ENCODE results near the gene GPR3. TPM values are rescaled to one million over a fixed set of nuclear protein-coding genes. Genes with fewer than 3 reads are reported as not detected.
A peak's percentile ranks its signal among the peaks of the same experiment; 100 is the strongest.

Gene GPR3
- total RNA-seq, 1 experiment from 2014 or later = 0.98 TPM

- no peaks in the 10 kb centered on the region for H3K36me3 ChIP-seq (ENCODE audit: low read depth)
- H4K20me1 ChIP-seq (ENCODE audit: insufficient read depth) = no peaks in the 10 kb centered on the region
- H3K9me2 ChIP-seq (ENCODE audit: insufficient read depth) = no peaks in the 10 kb centered on the region
- no peak overlapping the region for H3K27ac ChIP-seq
- peak in 1 of 2 experiments; percentile 19 for DNase-seq
- H3K27me3 ChIP-seq (ENCODE audit: insufficient read depth, low read depth) = no peaks in the 10 kb centered on the region
- TF ChIP-seq EZH2 (IDR thresholded peaks at IDR 0.05; ENCODE audit: low read depth) (no peak), CTCF (conservative IDR thresholded peaks at IDR 0.05) (no peak)
- H3F3A ChIP-seq (ENCODE audit: insufficient read depth, low read depth) = peaks cover 11% of the 10 kb centered on the region; the same call in 1 of the 2 replicates
- H2AFZ ChIP-seq = no peak overlapping the region
- ChIA-PET CTCF (no interaction called here), POLR2A (ENCODE audit: unreplicated experiment) (interaction anchor here (0.8 kb wide), 1 partner anchor 18 kb away, joined by 24 read pairs; no protein-coding TSS in a partner anchor)
- no peaks in the 10 kb centered on the region for H3K79me2 ChIP-seq (ENCODE audit: low read depth)
- intact Hi-C loops (cut with micrococcal nuclease; ENCODE audit: unreplicated experiment) = no loop called here
- no peak overlapping the region for H3K4me2 ChIP-seq
- H3K4me3 ChIP-seq = no peak overlapping the region
- no peaks in the 10 kb centered on the region for H3K9me3 ChIP-seq (ENCODE audit: insufficient read depth, low read depth)
- no TSS peak for BruUV-seq (replicated peaks)
- peaks cover 11% of the 10 kb centered on the region for H3K4me1 ChIP-seq (replicated peaks; ENCODE audit: insufficient read depth)
Observed at GRCh38 chr1:27346991-27347624, 45.3 kb upstream of the GPR3 start.

GRCh38 chr1:27348861-27349783 is 43.3 kb upstream of the GPR3 start:
- DNase-seq = peak; percentile 41 to 50
- Histone ChIP-seq H3K9me2 (ENCODE audit: insufficient read depth) (no peaks in the 10 kb centered on the region), H2AFZ (no peak overlapping the region), H3K36me3 (ENCODE audit: low read depth) (no peaks in the 10 kb centered on the region), H3K4me2 (peak overlapping the region; percentile 16; the same call in 1 of the 2 replicates), H4K20me1 (ENCODE audit: insufficient read depth) (no peaks in the 10 kb centered on the region), H3K4me1 (replicated peaks; ENCODE audit: insufficient read depth) (0 out of 2 replicates have a peak, but pooled peaks cover 4% of the 10 kb centered on the region), H3K79me2 (ENCODE audit: low read depth) (no peaks in the 10 kb centered on the region), H3K9me3 (ENCODE audit: insufficient read depth, low read depth) (no peaks in the 10 kb centered on the region), H3K27ac (no peak overlapping the region), H3F3A (ENCODE audit: insufficient read depth, low read depth) (no peaks in the 10 kb centered on the region), H3K4me3 (no peak overlapping the region), H3K27me3 (ENCODE audit: insufficient read depth, low read depth) (no peaks in the 10 kb centered on the region)
- ChIA-PET POLR2A (ENCODE audit: unreplicated experiment) (no interaction called here), CTCF (no interaction called here)
- no peak for TF ChIP-seq EZH2 (IDR thresholded peaks at IDR 0.05; ENCODE audit: low read depth)
- TF ChIP-seq CTCF (conservative IDR thresholded peaks at IDR 0.05) = no peak
- intact Hi-C loops (cut with micrococcal nuclease; ENCODE audit: unreplicated experiment) = no loop called here
- no TSS peak for BruUV-seq (replicated peaks)

- no peaks in the 10 kb centered on the region for H3K27me3 ChIP-seq (ENCODE audit: insufficient read depth, low read depth)
- no peaks in the 10 kb centered on the region for H3K36me3 ChIP-seq (ENCODE audit: low read depth)
- H4K20me1 ChIP-seq (ENCODE audit: insufficient read depth) = no peaks in the 10 kb centered on the region
- H3K4me2 ChIP-seq = no peak overlapping the region
- TF ChIP-seq CTCF (conservative IDR thresholded peaks at IDR 0.05) = no peak
- no peak for TF ChIP-seq EZH2 (IDR thresholded peaks at IDR 0.05; ENCODE audit: low read depth)
- no peaks in the 10 kb centered on the region for H3F3A ChIP-seq (ENCODE audit: insufficient read depth, low read depth)
- H3K27ac ChIP-seq = no peak overlapping the region
- H3K9me2 ChIP-seq (ENCODE audit: insufficient read depth) = no peaks in the 10 kb centered on the region
- 0 out of 2 replicates have a peak, but pooled peaks cover 4% of the 10 kb centered on the region for H3K4me1 ChIP-seq (replicated peaks; ENCODE audit: insufficient read depth)
- ChIA-PET CTCF (no interaction called here), POLR2A (ENCODE audit: unreplicated experiment) (no interaction called here)
- no peak for DNase-seq
- H3K9me3 ChIP-seq (ENCODE audit: insufficient read depth, low read depth) = no peaks in the 10 kb centered on the region
- no peak overlapping the region for H3K4me3 ChIP-seq
- H2AFZ ChIP-seq = no peak overlapping the region
- no TSS peak for BruUV-seq (replicated peaks)
- intact Hi-C loops (cut with micrococcal nuclease; ENCODE audit: unreplicated experiment) = no loop called here
- H3K79me2 ChIP-seq (ENCODE audit: low read depth) = no peaks in the 10 kb centered on the region
Observed at GRCh38 chr1:27349784-27350662, 42.4 kb upstream of the GPR3 start.
